GM12892 (cell line): ENCODE measurements around the gene PPP2R1B.

Experiments
- POLR2A ChIP-seq: IDR thresholded peaks from 2 replicates; pipeline ENCODE4 v1.6.1; 2011; ENCODE audit warnings: low read depth, low read length, control low read depth
- POLR2AphosphoS5 ChIP-seq: IDR thresholded peaks from 2 replicates; pipeline ENCODE4 v1.6.1; 2011; ENCODE audit warnings: low read depth, low read length, control low read depth

- TF ChIP-seq POLR2A (no peak), POLR2AphosphoS5 (no peak)
These were observed 38.8 kb downstream of the PPP2R1B start for GRCh38 chr11:111727431-111727830.
